ENCODE results near the gene DIP2C.

The DIP2C gene

GRCh38 chr10:241966-242643, 447.4 kb downstream of the DIP2C start:
- DNase-seq = no peak

GRCh38 chr10:241451-241850, 448.0 kb downstream of the DIP2C start:
- DNase-seq = no peak

- no peak for DNase-seq
Measured at GRCh38 chr10:239109-239508, 450.4 kb downstream of the DIP2C start.

GRCh38 chr10:235915-236314, 453.6 kb downstream of the DIP2C start:
- no peak for DNase-seq

GRCh38 chr10:234708-235406, 454.6 kb downstream of the DIP2C start:
- DNase-seq = no peak

- DNase-seq = no peak
Measured at GRCh38 chr10:232878-233277, 456.6 kb downstream of the DIP2C start.

- DNase-seq = no peak
Measured at GRCh38 chr10:232061-232460, 457.4 kb downstream of the DIP2C start.

- DNase-seq = no peak
Measured at GRCh38 chr10:230758-231157, 458.7 kb downstream of the DIP2C start.

- no peak for DNase-seq
Measured at GRCh38 chr10:228366-228765, 461.1 kb downstream of the DIP2C start.

- DNase-seq = no peak
Measured at GRCh38 chr10:227014-227413, 462.5 kb downstream of the DIP2C start.

GRCh38 chr10:226018-226417, 463.4 kb downstream of the DIP2C start:
- no peak for DNase-seq

- DNase-seq = no peak
Measured at GRCh38 chr10:224571-224970, 464.9 kb downstream of the DIP2C start.

Data from GOT3 (cell line).